ENCODE results near the gene NOSIP.

GRCh38 chr19:49583239-49583638 lies 2.9 kb upstream of the NOSIP start:
- no peak for TF ChIP-seq CTCF (IDR thresholded peaks at IDR 0.05)
- no peak for TF ChIP-seq POLR2A (IDR thresholded peaks at IDR 0.05)

Data from uterus (tissue), 2 donors.